Glutamatergic neuron (in vitro differentiated cells): Measurements from ENCODE around the gene PTMA. TPM values are rescaled to one million over a fixed set of nuclear protein-coding genes. Genes with fewer than 3 reads are reported as not detected.

ENCODE experiments used
- DNase-seq: peaks from one replicate; pipeline ENCODE4 v3.0.0; 2022
- H3K27ac Mint-ChIP-seq: one replicate; pipeline ENCODE4 v1.8.0; 2020; ENCODE audit warnings: mild to moderate bottlenecking, mixed read lengths, inconsistent platforms; ENCODE audit not compliant: unreplicated experiment
- H3K27me3 Mint-ChIP-seq: one replicate; pipeline ENCODE4 v1.8.0; 2020; ENCODE audit warnings: mild to moderate bottlenecking, moderate library complexity, mixed read lengths, inconsistent platforms; ENCODE audit not compliant: unreplicated experiment
- H3K36me3 Mint-ChIP-seq: one replicate; pipeline ENCODE4 v1.8.0; 2020; ENCODE audit warnings: mild to moderate bottlenecking, mixed read lengths, inconsistent platforms; ENCODE audit not compliant: unreplicated experiment
- H3K4me1 Mint-ChIP-seq: one replicate; pipeline ENCODE4 v1.8.0; 2020; ENCODE audit warnings: mild to moderate bottlenecking, low read depth, mixed read lengths, inconsistent platforms; ENCODE audit not compliant: unreplicated experiment
- H3K4me3 Mint-ChIP-seq: one replicate; pipeline ENCODE4 v1.8.0; 2020; ENCODE audit warnings: mild to moderate bottlenecking, mixed read lengths, inconsistent platforms; ENCODE audit not compliant: unreplicated experiment
- H3K9me3 Mint-ChIP-seq: one replicate; pipeline ENCODE4 v1.8.0; 2020; ENCODE audit warnings: mild to moderate bottlenecking, moderate library complexity, mixed read lengths, inconsistent platforms; ENCODE audit not compliant: unreplicated experiment
- CTCF ChIP-seq: fragments of 200-600 bp; sonication (generic); IDR thresholded peaks from one replicate; pipeline ENCODE4 v1.5.0; 2021; ENCODE audit not compliant: partially characterized antibody, unreplicated experiment
- total RNA-seq: library from RNA; stranded (reverse); fragmentation: NEBNext Ultra II Directional; extraction: Animal tissue kit (Norgen Biotek cat#: 25700); gene quantifications from one replicate; pipeline ENCODE4 v1.2.1, GENCODE V29; 2021; ENCODE audit not compliant: unreplicated experiment

Gene PTMA
- total RNA-seq, 1 donor from 2014 or later: 948 TPM

- Mint-ChIP-seq H3K36me3 (peaks cover 4% of the 10 kb centered on the region), H3K9me3 (peaks cover 12% of the 10 kb centered on the region), H3K27ac (peak overlapping the region; percentile 39), H3K27me3 (peaks cover 13% of the 10 kb centered on the region), H3K4me3 (peak overlapping the region; percentile 30), H3K4me1 (peaks cover 21% of the 10 kb centered on the region)
- peak; percentile 25 for TF ChIP-seq CTCF
- DNase-seq: no peak
Measured at GRCh38 chr2:231715499-231715837, 7.1 kb downstream of the PTMA start.

GRCh38 chr2:231715988-231716616 lies 7.8 kb downstream of the PTMA start:
- peak overlapping the region; percentile 39 for H3K27ac Mint-ChIP-seq

GRCh38 chr2:231716666-231717280 lies 8.4 kb downstream of the PTMA start:
- no peak for DNase-seq
- Mint-ChIP-seq H3K27me3 (peaks cover 9% of the 10 kb centered on the region), H3K36me3 (peaks cover under 1% of the 10 kb centered on the region), H3K9me3 (peaks cover 6% of the 10 kb centered on the region), H3K4me3 (no peak overlapping the region), H3K27ac (no peak overlapping the region), H3K4me1 (peaks cover 20% of the 10 kb centered on the region)
- TF ChIP-seq CTCF: no peak

More at GRCh38 chr2:231715988-231716616, 7.8 kb downstream of the PTMA start:
- peaks cover 4% of the 10 kb centered on the region for H3K36me3 Mint-ChIP-seq
- H3K9me3 Mint-ChIP-seq: peaks cover 11% of the 10 kb centered on the region
- peak overlapping the region; percentile 30 for H3K4me3 Mint-ChIP-seq
- TF ChIP-seq CTCF: no peak
- H3K4me1 Mint-ChIP-seq: peaks cover 21% of the 10 kb centered on the region
- DNase-seq: no peak
- peaks cover 11% of the 10 kb centered on the region for H3K27me3 Mint-ChIP-seq

GRCh38 chr2:231717281-231718171 lies 9.2 kb downstream of the PTMA start:
- Mint-ChIP-seq H3K27me3 (peaks cover 4% of the 10 kb centered on the region), H3K27ac (peak overlapping the region; percentile 28), H3K36me3 (no peaks in the 10 kb centered on the region), H3K4me1 (peaks cover 14% of the 10 kb centered on the region), H3K4me3 (peak overlapping the region; percentile 59), H3K9me3 (peaks cover 3% of the 10 kb centered on the region)
- TF ChIP-seq CTCF: no peak
- no peak for DNase-seq

GRCh38 chr2:231718799-231719198 lies 10.5 kb downstream of the PTMA start:
- H3K36me3 Mint-ChIP-seq: no peaks in the 10 kb centered on the region
- H3K4me1 Mint-ChIP-seq: peaks cover 9% of the 10 kb centered on the region
- no peak for TF ChIP-seq CTCF
- no peak overlapping the region for H3K27ac Mint-ChIP-seq
- H3K9me3 Mint-ChIP-seq: no peaks in the 10 kb centered on the region
- H3K27me3 Mint-ChIP-seq: no peaks in the 10 kb centered on the region
- DNase-seq: no peak
- H3K4me3 Mint-ChIP-seq: no peak overlapping the region
